Left colon (tissue), 2 donors: ENCODE results near the gene TMEM198. TPM values are rescaled to one million over a fixed set of nuclear protein-coding genes. Genes with fewer than 3 reads are reported as not detected.

Experiments used
- ATAC-seq: fragments of 200-7000 bp; cut with Tn5 transposase; one replicate; pipeline ENCODE4 v1.9.1; 2020; ENCODE audit warnings: mild to moderate bottlenecking, moderate library complexity
- DNase-seq, 2 donors: peaks; one replicate each; pipeline ENCODE4 v3.0.0-alpha.2; 2020
- intact Hi-C, 2 donors: fragments of 100-400 bp; cut with DNase I in 1 of 2; cut with micrococcal nuclease in 1 of 2; formaldehyde crosslinking; loops; one replicate each; pipeline versions ENCODE4 v1.11.2 to v1.14.0; 2022; cut with DNase I, micrococcal nuclease
- total RNA-seq, 2 donors: library from RNA; stranded (reverse); fragmentation: NEBNext Ultra II Directional; extraction: Animal tissue kit (Norgen Biotek cat#: 25700); gene quantifications; one replicate each; pipeline ENCODE4 v1.2.1, GENCODE V29; 2021
- donor health status: DM: no; HTN: no; CAD: no.
- donor health status: DM: yes; HTN: yes; CAD: no.

The TMEM198 gene
- total RNA-seq, 2 donors from 2014 or later = 1.4 to 1.6 TPM

DNA sequence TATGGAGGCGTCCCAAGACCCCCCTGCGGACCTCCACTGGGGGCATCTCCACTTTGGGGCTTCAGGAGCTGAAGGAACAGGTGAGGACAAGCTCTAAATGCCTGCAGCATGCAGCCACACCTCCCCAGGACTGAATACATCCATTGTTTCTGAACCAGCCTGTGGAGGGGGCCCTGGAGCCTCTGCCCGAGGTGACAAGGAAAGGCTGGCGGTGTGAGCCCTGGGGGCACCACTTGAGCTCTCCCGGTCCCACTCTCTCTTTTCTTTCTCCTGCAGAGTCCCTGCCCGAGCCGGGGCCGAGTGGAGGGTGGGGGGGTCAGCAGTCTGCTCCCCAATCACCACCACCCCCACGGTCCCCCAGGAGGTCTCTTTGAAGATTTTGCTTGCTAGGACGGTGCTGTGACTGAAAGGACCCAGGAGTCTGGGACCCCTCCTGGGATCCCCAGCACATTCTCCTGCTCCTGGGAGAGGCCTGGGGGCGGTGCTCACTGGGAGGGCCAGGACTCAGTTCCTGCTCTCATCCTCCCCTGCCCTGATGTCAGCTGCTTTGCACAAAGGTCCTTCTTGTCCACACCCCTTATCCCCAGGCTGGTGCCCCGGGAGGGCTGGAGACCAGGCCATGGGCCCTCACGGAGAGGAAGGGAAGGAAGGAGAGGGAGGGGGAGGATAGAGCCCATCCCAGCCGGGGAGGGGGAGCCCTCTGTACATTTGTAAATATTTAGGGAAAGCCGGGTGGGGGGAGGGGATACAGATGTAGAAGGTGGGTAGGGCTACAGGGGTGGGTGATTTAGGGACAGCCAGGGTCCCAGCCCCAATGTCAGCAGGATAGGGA is 6.0 kb upstream of the TMEM198 start:
- intact Hi-C loops = loop anchor here in 1 of 2 donors (10.0 kb wide), 1 partner anchor 133 kb away; no protein-coding TSS in a partner anchor
- no peak for ATAC-seq
- no peak for DNase-seq

DNA sequence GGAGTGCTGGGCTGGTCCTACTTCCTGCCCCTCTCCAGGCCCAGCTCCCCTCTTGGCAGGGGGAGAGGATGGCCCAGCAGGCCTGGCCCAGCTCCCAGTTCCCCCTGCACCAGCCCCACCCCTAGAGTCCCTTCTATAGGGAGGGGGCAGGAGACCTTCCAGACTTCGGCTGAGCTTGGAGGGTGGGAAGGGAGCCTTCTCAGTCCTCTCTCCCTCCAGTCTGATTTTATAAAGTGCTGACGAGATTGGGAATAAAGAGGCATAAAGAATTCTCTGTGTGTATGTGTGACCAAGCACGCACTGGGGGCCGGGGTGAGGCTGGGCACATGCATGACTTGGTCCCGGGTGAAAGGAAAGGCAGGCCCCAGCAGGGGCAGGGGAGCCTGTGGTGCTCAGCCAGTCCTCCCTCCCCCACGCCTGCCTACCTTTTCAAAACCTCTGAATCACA is 5.3 kb upstream of the TMEM198 start:
- intact Hi-C loops = loop anchor here in 1 of 2 donors (10.0 kb wide), 1 partner anchor 134 kb away; no protein-coding TSS in a partner anchor
- ATAC-seq (no peak), DNase-seq (no peak)

DNA sequence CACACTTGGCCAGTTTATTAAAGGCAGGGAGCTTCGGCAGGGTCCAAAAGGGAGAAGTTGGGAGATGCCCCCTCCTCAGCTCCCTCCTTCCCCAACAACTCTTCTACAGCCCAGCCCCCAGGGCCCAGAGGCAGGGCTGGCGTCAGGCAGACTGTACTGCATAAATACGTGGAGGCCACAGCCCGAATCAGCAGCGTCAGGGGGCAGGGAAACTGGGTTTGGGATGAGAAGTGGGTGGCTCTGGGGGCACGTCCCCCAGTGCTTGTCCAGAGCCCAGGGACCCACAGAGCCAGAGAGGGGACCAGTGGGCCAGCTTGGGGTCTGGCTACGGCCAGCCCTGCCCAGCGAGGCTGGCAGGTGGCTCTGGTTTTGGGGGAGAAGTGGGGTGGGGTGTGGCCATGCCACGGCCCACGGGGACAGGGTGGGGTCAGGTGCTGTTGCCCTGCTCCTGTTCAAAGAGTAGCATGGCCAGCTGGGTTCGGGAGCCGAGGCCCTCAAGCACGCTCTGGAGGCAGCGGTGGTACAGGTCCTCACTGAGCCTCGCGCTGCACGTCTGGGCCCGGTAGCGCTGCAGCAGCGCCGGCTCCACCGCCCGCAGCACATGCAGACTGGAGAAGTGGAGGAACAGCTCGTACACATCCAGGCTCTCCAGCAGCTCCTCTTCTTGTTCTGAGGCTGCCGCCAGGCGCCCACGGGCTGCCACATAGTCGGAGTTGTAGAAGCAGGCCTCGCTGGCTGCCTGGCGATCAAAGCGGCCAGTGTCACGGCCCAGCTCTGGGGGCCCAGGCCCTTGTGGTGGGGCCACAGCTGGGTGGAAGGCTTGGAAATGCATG is 4.7 kb upstream of the TMEM198 start:
- ATAC-seq = no peak
- DNase-seq = no peak
- intact Hi-C loops = loop anchor here in 1 of 2 donors (10.0 kb wide), 1 partner anchor 134 kb away; no protein-coding TSS in a partner anchor

DNA sequence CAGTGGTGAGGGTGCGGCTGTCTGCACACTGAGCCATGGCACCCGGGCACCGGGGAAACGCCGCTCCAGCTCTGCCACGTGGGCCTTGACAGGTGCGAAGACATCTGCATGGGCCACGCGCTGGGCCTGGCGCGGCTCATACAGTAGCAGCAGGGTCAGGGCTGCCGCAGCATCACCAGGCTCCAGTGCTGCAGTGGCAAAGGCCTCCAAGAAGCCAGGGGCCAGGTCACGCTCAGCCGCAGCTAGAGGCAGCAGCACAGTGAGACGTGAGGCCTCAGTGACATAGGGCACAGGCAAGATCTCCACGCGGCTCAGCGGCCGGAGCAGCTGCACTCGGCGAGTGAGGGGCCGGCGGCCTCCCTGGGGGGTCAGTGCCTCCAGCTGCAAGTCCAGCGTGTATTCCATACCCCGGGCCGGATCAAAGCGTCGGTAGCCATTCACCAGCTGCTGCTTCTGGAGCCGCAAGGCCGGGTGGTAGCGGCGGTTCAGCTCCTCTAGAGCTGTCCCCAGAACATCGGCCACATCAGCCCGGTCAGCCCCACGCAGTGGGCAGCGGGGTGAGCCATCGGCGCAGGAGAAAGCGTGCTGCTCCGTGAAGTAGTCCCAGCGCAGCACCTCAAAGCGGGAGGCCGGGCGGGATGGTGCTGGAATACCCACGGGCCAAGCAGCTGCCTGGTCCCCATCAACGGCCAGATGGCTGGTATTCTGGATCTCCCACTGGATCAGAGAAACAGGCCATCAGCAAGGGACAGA is 3.7 kb upstream of the TMEM198 start:
- ATAC-seq (no peak), DNase-seq (no peak)
- intact Hi-C loops = loop anchor here (10.0 kb wide), 2 partner anchors 105 to 135 kb away; no protein-coding TSS in a partner anchor

DNA sequence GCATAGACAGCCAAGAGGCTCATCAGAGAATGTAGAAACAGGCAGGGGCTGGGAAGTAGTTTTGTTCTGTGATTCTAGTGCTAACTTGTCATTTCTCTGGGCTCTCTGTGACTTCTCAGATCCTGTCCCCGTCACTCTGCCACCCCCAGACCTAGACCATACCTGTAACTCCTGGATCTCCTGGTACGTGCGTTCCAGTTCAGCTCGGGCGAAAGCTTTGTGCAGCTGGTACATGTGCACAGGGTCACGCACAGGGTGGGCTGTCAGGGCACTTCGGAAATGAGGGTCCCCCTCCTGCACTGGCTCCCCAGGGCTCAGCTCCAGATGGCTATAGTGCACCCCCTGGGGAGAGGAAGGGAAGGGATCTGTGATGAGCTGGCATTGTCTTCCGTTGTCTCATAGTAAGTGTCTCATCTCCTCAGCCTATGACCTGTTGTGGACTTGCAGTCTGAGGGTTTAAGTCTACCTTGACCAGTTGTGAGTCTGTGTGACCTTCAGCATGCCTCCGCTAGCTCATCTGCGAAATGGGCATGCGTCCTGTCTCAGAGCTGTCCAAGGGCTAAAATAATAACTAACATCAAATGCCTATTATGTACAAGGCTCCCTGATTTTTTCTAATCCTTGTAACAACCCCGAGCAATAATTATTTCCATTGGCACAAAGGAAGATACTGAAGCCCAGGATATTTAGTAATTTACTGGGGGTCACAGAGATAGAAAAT is 2.9 kb upstream of the TMEM198 start:
- intact Hi-C loops = loop anchor here in 1 of 2 donors (10.0 kb wide), 1 partner anchor 104 kb away; no protein-coding TSS in a partner anchor
- ATAC-seq = no peak
- no peak for DNase-seq

DNA sequence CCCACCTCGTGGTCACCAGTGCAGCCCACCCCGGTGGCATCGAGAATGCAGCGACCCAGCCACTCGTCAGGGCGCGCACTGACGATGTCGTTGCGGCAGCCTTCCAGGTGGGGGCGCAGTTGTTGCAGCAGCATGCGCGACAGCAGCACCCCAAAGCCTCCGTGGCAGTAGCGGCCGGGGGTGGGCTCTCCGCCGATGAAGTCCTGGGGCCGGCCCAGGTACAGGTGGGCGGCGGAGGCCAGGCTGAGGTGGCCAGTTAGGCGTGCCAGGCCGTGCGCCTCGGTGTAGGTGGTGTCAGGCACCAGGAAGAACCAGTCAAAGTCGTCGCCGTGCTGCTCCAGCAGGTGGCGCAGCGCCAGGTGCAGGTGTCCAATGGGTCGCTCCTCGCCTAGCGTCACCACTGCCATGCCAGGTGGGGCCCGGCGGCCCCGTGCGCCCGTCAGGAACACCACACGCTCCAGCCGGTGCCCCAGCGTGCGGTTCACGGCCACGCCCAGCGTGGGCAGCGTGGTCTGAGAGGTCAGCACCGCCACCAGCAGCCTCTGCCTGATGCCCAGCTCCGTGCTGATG is 2.1 kb upstream of the TMEM198 start:
- ATAC-seq = peak; percentile 61
- intact Hi-C loops = loop anchor here in 1 of 2 donors (10.0 kb wide), 1 partner anchor 103 kb away; no protein-coding TSS in a partner anchor

DNA sequence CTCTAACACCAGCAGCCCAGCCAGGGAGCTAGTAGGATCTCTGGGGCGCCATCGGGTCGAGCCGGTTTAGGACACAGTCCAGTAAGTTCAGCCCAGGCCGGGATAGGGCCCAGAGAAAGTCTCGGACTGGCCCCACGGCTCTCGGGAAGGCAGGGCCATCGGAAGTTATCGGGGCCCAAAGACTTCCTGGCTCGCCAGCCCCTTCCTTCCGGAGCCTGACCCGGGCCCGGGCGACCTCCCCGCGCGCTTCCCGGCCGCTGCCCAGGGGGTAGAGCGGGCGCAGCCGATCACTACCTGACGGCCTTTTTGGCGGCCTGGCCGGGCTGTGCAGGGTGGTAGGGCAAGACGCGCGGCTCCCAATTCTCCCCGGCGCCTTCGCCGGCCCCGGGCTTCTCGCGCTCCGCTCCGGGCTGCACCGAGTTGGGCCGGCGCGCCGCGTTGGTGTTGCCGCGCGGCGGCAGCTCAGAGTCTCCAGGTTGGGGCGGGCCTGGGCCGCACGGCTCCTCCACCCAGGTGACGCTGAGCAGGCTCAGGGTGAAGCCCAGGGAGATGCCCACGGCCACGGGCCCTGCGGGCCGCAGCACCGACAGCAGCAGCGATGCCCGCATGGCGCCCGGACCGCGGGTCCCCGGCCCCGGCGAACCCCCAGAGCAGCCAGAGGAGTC is 765 bp upstream of the TMEM198 start:
- DNase-seq (peak; percentile 45), ATAC-seq (peak; percentile 58)
- intact Hi-C loops = loop anchor here in 1 of 2 donors (10.0 kb wide), 1 partner anchor 102 kb away; no protein-coding TSS in a partner anchor

More for the DNA sequence above, 2.1 kb upstream of the TMEM198 start:
- DNase-seq = peak; percentile 88 to 93

DNA sequence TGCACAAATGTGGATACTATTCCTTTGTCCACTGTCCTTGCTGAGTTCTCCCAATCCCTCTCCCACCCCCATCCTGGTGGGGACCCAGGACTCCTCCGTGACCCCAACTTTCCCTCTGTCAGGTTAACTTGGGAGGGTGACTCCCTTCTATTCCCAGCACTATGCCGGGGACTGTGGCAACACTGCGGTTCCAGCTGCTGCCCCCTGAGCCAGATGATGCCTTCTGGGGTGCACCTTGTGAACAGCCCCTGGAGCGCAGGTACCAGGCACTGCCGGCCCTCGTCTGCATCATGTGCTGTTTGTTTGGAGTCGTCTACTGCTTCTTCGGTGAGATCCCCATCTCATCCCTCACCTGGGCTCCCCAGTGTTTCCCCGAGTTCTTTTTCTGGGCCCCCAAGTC is 739 bp downstream of the TMEM198 start:
- DNase-seq (no peak), ATAC-seq (no peak)
- intact Hi-C loops = loop anchor here in 1 of 2 donors (10.0 kb wide), 1 partner anchor 100 kb away; no protein-coding TSS in a partner anchor

DNA sequence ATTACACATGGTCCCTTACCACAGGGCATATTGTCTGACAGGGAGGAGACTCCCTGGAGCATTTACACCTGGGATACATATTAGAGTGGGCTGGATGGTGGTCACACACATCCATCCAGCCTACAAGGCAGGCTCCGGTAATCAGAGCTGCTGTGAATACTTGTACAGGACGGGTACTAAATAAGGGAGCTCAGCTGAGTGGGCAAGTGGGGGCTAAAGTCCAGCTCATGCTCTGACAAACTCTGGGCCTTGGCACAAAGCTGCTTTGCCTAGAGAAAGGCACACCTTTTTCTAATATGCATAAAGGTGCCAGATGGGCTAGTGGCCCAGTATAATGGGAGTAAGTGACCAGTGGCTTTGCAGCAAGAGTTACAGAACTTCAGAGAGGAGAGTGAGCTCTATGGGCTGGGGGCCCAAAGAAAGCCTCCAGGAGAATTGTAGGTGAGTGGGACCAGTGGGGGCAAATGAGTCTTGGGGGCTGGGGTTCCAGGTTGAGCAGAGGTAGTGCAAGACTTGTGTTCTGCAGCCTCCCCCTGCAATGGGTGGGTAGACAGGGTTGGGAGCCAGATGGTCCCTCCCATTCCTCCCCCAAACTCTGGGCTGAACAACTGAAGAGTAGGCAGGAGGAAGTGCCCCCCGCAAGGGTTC is 1.6 kb downstream of the TMEM198 start:
- DNase-seq (no peak), ATAC-seq (no peak)
- intact Hi-C loops = loop anchor here in 1 of 2 donors (10.0 kb wide), 1 partner anchor 99 kb away; no protein-coding TSS in a partner anchor

DNA sequence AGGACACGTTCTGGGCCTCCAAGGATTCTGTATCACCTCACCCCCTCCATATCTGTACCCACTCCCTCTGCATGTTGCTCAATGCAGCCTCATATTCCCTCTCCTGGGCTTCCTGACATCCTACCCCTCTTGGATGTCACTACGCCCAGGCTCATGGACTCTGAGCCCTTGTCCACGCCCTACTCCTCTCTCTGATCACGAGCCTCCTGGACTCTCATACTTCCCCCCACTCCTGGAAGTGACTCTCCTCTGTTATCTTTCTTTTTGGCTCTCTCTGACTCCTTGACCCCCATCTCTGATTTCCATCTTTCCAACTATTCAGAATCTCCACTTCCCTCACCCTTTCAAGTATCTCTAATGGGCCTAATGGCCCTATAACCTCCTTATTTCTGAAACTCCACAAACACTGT is 2.1 kb downstream of the TMEM198 start:
- DNase-seq (no peak), ATAC-seq (peak; percentile 7)
- intact Hi-C loops = loop anchor here in 1 of 2 donors (10.0 kb wide), 1 partner anchor 99 kb away; no protein-coding TSS in a partner anchor

DNA sequence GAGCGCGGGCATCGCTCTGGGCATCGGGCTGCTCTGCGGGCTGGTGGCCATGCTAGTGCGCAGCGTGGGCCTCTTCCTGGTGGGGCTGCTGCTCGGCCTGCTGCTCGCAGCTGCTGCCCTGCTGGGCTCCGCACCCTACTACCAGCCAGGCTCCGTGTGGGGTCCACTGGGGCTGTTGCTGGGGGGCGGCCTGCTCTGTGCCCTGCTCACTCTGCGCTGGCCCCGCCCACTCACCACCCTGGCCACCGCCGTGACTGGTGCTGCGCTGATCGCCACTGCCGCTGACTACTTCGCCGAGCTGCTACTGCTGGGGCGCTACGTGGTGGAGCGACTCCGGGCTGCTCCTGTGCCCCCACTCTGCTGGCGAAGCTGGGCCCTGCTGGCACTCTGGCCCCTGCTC is 3.8 kb downstream of the TMEM198 start:
- intact Hi-C loops = loop anchor here in 1 of 2 donors (10.0 kb wide), 1 partner anchor 97 kb away; no protein-coding TSS in a partner anchor
- no peak for ATAC-seq
- DNase-seq = no peak

DNA sequence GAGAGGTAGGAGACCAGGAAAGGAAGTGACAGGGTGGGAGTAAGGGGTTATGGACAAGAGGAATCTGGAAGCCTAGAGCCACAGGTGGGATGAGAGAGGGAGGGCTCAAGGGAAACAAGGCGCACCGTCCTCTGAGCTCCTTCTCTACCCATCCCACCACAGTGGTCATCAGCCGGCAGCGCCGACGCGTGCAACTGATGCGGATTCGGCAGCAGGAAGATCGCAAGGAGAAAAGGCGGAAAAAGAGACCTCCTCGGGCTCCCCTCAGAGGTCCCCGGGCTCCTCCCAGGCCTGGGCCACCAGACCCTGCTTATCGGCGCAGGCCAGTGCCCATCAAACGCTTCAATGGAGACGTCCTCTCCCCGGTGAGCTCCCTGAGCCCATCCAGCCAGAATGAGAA is 5.2 kb downstream of the TMEM198 start:
- intact Hi-C loops = loop anchor here in 1 of 2 donors (10.0 kb wide), 1 partner anchor 96 kb away; no protein-coding TSS in a partner anchor
- ATAC-seq (no peak), DNase-seq (no peak)

DNA sequence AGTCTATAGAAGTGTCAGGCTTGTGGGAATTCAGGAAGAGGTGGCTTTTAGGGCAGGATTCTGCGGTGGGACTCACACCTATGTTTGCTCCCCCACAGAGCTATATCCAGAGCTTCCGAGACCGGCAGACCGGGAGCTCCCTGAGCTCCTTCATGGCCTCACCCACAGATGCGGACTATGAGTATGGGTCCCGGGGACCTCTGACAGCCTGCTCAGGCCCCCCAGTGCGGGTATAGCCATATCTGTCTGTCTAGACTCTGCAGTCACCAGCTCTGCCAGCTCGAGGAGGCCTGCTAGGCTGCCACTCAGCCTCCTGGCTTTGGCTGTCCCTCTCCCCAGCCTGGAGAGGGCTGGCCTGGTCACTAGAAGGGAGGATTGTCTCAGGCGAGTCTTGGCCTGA is 5.8 kb downstream of the TMEM198 start:
- intact Hi-C loops = loop anchor here in 1 of 2 donors (10.0 kb wide), 1 partner anchor 95 kb away; no protein-coding TSS in a partner anchor
- ATAC-seq (no peak), DNase-seq (no peak)

DNA sequence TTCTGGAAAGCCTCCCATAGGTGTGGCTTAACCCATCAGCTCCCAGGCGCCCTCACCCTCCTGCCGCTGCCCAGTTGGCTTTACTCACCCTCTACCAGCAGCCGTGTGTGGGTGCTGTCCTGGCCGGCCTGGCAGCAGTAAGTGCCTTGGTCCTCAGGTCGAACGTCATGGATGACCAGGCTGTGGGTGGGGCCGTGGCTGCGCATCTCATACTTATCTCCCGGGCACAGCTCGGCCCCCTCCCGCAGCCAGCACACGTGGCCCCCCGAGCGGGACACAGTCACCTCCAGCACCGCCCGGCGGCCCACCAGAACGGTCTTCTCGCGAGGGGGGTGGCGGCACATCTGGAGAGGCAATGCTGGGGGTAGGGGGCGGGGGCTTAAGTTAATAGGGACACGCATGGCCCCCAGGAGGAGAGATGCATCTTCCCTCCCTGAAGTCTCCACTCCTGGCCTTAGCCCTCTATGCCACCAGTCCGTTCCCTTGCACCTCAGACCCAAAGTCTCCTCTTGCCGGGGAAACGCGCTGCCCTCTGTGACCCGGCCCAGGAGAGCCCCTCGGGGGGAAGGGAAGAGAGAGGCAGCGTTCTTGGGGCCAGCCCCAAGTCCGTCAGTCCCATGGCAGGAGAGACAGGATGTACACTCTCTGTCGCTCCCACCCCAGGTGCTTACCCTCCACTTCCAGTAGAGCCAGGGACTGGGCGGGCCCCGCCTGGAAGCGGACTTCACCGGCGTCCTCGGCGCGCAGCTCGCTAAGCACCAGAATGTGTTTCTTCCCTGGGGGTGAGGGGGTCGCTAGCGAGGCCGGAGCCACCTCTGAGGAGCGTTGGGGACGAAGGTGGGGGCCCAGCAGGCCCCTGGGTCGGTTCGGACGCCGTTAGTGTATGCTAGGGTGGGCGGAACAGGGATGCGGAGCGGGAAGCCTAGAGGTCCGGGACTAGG is 7.9 kb downstream of the TMEM198 start:
- no peak for DNase-seq
- peak; percentile 19 for ATAC-seq
- intact Hi-C loops = no loop called here
